ENCODE results near the gene B4GALNT4. TPM values are rescaled to one million over a fixed set of nuclear protein-coding genes. Genes with fewer than 3 reads are reported as not detected.

B4GALNT4 gene
- total RNA-seq, 4 donors from 2014 or later, result 3.2 to 10.6 (median 4.8) TPM

GRCh38 chr11:425301-425700 lies 56.0 kb downstream of the B4GALNT4 start:
- H3K9me3 ChIP-seq, result peaks cover 0 to 8% (median 0%) of the 10 kb centered on the region in 3 donors
- WGBS, 2 donors (ENCODE audit: low coverage in 1 of 2), result 46 to 54% methylated on average over 4 of the region's 4 CpGs
- H3K4me3 ChIP-seq, result no peak overlapping the region
- H3K36me3 ChIP-seq, result no peaks in the 10 kb centered on the region
- TF ChIP-seq POLR2AphosphoS5 (IDR thresholded peaks at IDR 0.05) (no peak), EP300 (IDR thresholded peaks at IDR 0.05) (no peak), POLR2A (IDR thresholded peaks at IDR 0.05) (no peak)
- TF ChIP-seq, protein P1, sequence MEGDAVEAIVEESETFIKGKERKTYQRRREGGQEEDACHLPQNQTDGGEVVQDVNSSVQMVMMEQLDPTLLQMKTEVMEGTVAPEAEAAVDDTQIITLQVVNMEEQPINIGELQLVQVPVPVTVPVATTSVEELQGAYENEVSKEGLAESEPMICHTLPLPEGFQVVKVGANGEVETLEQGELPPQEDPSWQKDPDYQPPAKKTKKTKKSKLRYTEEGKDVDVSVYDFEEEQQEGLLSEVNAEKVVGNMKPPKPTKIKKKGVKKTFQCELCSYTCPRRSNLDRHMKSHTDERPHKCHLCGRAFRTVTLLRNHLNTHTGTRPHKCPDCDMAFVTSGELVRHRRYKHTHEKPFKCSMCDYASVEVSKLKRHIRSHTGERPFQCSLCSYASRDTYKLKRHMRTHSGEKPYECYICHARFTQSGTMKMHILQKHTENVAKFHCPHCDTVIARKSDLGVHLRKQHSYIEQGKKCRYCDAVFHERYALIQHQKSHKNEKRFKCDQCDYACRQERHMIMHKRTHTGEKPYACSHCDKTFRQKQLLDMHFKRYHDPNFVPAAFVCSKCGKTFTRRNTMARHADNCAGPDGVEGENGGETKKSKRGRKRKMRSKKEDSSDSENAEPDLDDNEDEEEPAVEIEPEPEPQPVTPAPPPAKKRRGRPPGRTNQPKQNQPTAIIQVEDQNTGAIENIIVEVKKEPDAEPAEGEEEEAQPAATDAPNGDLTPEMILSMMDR (IDR thresholded peaks at IDR 0.05), result no peak
- peaks cover 67% of the 10 kb centered on the region for H3K27me3 ChIP-seq
- H3K27ac ChIP-seq, result no peak overlapping the region
- no peak for ATAC-seq
- no peaks in the 10 kb centered on the region for H3K4me1 ChIP-seq

DNA sequence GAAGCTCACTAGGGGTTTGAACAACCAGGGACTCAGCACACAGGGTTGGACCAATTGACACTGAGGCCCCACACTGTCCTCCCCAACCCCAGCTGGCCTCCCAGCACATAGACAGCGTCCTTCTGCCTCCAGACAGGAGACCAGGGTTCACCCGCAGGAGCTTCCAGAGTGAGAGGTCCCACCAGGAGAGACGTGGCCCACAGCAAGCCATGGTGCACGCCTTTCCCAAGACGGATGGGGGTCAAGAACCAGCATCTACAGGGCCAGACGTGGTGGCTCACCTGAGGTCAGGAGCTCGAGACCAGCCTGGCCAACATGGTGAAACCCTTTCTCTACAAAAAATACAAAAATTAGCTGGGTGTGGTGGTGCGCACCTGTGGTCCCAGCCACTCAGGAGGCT lies 57.6 kb downstream of the B4GALNT4 start:
- WGBS, 2 donors (ENCODE audit: low coverage in 1 of 2), result no CpG with 5 or more reads among the region's 8 CpGs
- ATAC-seq, result no peak
- Histone ChIP-seq H3K4me3 (no peak overlapping the region), H3K36me3 (no peaks in the 10 kb centered on the region), H3K4me1 (no peaks in the 10 kb centered on the region), H3K27me3 (peaks cover 66% of the 10 kb centered on the region), H3K9me3 (peaks cover 0 to 8% (median 0%) of the 10 kb centered on the region in 3 donors), H3K27ac (no peak overlapping the region)
- TF ChIP-seq POLR2AphosphoS5 (IDR thresholded peaks at IDR 0.05) (no peak), EP300 (IDR thresholded peaks at IDR 0.05) (no peak), POLR2A (IDR thresholded peaks at IDR 0.05) (no peak)
- TF ChIP-seq, protein P1 (IDR thresholded peaks at IDR 0.05), result no peak

DNA sequence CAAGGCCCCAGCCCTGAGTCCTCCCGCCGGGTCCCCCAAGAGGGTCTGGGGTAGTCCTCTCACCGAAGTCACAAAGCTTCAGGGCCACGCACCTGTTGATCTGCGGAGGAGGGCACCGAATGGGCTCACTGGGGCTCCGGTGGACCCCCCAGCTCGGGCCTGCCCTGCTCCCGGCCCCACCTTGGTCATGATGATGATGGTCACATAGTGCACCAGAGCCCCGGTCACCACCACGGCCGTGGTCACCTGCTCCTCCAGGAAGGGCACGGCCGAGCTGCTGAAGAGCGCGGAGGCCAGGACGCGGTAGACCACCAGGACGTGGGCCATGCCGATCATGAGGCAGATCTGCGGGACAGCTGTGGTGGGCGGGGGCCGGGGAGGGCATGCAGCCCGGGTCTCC lies 59.0 kb downstream of the B4GALNT4 start:
- H3K4me3 ChIP-seq, result no peak overlapping the region
- H3K36me3 ChIP-seq, result no peaks in the 10 kb centered on the region
- H3K27ac ChIP-seq, result no peak overlapping the region
- peaks cover 0 to 8% (median 0%) of the 10 kb centered on the region in 3 donors for H3K9me3 ChIP-seq
- WGBS, 2 donors (ENCODE audit: low coverage in 1 of 2), result no CpG with 5 or more reads among the region's 24 CpGs
- ATAC-seq, result no peak
- TF ChIP-seq EP300 (IDR thresholded peaks at IDR 0.05) (no peak), POLR2AphosphoS5 (IDR thresholded peaks at IDR 0.05) (no peak), POLR2A (IDR thresholded peaks at IDR 0.05) (no peak)
- TF ChIP-seq, protein P1 (IDR thresholded peaks at IDR 0.05), result no peak
- H3K4me1 ChIP-seq, result no peaks in the 10 kb centered on the region
- peaks cover 73% of the 10 kb centered on the region for H3K27me3 ChIP-seq

DNA sequence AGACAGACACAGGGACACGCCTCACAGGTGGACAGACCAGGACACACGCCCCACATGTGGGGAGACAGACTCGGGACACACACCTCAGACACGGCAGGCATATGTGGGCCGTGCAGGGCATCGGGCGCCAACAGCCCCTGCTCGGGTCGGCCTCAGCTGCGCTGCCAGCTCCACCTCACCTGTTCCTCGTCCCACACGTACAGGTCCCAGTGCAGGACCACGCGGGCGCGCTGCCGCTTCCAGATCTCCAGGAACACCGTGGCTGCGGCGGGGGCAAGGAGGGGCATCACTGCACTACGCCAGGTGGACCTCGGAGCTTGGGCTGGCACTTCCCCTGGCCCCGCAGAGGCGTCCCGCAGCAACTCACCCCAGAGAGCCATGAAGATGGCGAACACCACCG lies 60.1 kb downstream of the B4GALNT4 start:
- H3K27ac ChIP-seq, result no peak overlapping the region
- no peaks in the 10 kb centered on the region for H3K4me1 ChIP-seq
- H3K36me3 ChIP-seq, result no peaks in the 10 kb centered on the region
- ATAC-seq, result no peak
- whole genome bisulfite sequencing, 2 donors (ENCODE audit: low coverage in 1 of 2), result 80 to 100% methylated on average over 1 of the region's 27 CpGs
- peaks cover 72% of the 10 kb centered on the region for H3K27me3 ChIP-seq
- no peak overlapping the region for H3K4me3 ChIP-seq
- H3K9me3 ChIP-seq, result peaks cover 0 to 8% (median 0%) of the 10 kb centered on the region in 3 donors
- no peak for TF ChIP-seq POLR2AphosphoS5 (IDR thresholded peaks at IDR 0.05)
- TF ChIP-seq EP300 (IDR thresholded peaks at IDR 0.05), result no peak
- TF ChIP-seq, protein P1 (IDR thresholded peaks at IDR 0.05), result no peak

DNA sequence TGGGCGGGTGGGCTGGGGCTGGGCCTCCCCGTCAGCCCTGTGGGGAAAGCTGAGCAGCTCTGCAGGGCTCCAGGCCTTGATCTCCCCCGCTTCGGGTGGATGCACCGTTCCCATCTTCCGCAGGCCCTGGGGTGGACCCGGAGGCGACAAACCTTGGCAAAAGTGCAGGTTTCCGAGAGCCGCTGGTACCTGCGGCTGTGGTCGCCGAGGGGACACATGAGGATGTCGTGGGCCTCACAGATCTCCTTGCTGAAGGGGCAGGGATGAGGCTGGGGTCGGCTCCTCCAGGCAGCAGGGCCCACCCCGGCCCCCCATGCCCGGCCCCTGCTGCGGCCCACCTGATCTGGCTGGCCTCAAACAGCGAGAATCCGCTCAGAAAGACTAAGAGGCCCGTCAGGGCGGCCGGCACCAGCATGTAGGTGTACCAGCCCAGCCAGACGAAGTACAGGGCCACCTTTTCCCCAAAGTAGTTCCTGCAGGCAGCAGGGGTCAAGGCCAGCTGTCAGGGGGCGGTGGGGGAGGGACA lies 60.7 kb downstream of the B4GALNT4 start:
- no peak overlapping the region for H3K4me3 ChIP-seq
- no peaks in the 10 kb centered on the region for H3K36me3 ChIP-seq
- TF ChIP-seq POLR2AphosphoS5 (IDR thresholded peaks at IDR 0.05) (no peak), POLR2A (IDR thresholded peaks at IDR 0.05) (no peak), EP300 (IDR thresholded peaks at IDR 0.05) (no peak)
- TF ChIP-seq, protein P1 (IDR thresholded peaks at IDR 0.05), result no peak
- no peaks in the 10 kb centered on the region for H3K4me1 ChIP-seq
- peaks cover 0 to 5% (median 0%) of the 10 kb centered on the region in 3 donors for H3K9me3 ChIP-seq
- H3K27me3 ChIP-seq, result peaks cover 73% of the 10 kb centered on the region
- WGBS, 2 donors (ENCODE audit: low coverage in 1 of 2), result 23% methylated on average over 7 of the region's 25 CpGs; no CpG with 5 or more reads in 1 of the 2 donors
- ATAC-seq, result no peak
- no peak overlapping the region for H3K27ac ChIP-seq
